ENCODE results near the gene GLIS1.

DNA sequence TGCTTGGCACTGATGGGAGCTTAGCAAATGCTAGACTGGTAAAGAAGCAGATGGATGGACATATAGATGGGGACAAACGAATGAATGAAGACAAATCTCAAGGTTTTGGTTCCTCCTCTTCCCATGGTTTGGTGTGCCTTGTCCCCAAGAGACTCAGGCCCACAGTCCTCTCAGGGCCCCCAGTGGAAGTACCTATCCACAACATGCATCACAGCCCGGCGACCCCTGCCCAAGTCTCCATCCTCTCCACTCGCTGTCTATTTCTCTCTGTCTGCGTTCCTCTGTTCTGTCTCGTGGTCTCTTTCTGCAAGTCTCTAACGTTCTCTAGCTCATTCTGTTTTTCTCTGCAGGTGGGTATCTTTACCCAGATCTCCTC, 85.8 kb downstream of the GLIS1 start:
- TF ChIP-seq, protein P1, sequence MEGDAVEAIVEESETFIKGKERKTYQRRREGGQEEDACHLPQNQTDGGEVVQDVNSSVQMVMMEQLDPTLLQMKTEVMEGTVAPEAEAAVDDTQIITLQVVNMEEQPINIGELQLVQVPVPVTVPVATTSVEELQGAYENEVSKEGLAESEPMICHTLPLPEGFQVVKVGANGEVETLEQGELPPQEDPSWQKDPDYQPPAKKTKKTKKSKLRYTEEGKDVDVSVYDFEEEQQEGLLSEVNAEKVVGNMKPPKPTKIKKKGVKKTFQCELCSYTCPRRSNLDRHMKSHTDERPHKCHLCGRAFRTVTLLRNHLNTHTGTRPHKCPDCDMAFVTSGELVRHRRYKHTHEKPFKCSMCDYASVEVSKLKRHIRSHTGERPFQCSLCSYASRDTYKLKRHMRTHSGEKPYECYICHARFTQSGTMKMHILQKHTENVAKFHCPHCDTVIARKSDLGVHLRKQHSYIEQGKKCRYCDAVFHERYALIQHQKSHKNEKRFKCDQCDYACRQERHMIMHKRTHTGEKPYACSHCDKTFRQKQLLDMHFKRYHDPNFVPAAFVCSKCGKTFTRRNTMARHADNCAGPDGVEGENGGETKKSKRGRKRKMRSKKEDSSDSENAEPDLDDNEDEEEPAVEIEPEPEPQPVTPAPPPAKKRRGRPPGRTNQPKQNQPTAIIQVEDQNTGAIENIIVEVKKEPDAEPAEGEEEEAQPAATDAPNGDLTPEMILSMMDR (IDR thresholded peaks at IDR 0.05; ENCODE audit: low read depth, low read length, poor library complexity, severe bottlenecking): no peak
- TF ChIP-seq EZH2phosphoT487 (IDR thresholded peaks at IDR 0.05; ENCODE audit: borderline replicate concordance, low read length): no peak

Measured in DOHH2 (cell line).